ENCODE results near the gene SPOPL.

SPOPL gene

GRCh38 chr2:138495384-138495783 is 6.2 kb upstream of the SPOPL start:
- H3K36me3 ChIP-seq (ENCODE audit: insufficient read depth, low read length) = no peaks in the 10 kb centered on the region
- H3K27ac ChIP-seq (ENCODE audit: low read depth, low read length) = no peak overlapping the region
- H3K27me3 ChIP-seq (ENCODE audit: control insufficient read depth in 1 of 2, insufficient read depth in 2 of 2, low read length in 2 of 2) = no peaks in the 10 kb centered on the region
- H3K4me1 ChIP-seq (ENCODE audit: insufficient read depth, low read length) = peaks cover 2% of the 10 kb centered on the region
- H3K9me3 ChIP-seq (ENCODE audit: low read length) = no peaks in the 10 kb centered on the region
- H3K9ac ChIP-seq (ENCODE audit: low read length) = no peak overlapping the region
- H3K4me3 ChIP-seq (ENCODE audit: low read depth in 1 of 2, low read length in 2 of 2) = no peak overlapping the region

GRCh38 chr2:138496096-138496651 is 5.4 kb upstream of the SPOPL start:
- H3K4me3 ChIP-seq (ENCODE audit: low read depth in 1 of 2, low read length in 2 of 2) = no peak overlapping the region
- no peaks in the 10 kb centered on the region for H3K27me3 ChIP-seq (ENCODE audit: control insufficient read depth in 1 of 2, insufficient read depth in 2 of 2, low read length in 2 of 2)
- no peaks in the 10 kb centered on the region for H3K36me3 ChIP-seq (ENCODE audit: insufficient read depth, low read length)
- no peaks in the 10 kb centered on the region for H3K9me3 ChIP-seq (ENCODE audit: low read length)
- no peak overlapping the region for H3K9ac ChIP-seq (ENCODE audit: low read length)
- H3K27ac ChIP-seq (ENCODE audit: low read depth, low read length) = no peak overlapping the region
- peaks cover 7% of the 10 kb centered on the region for H3K4me1 ChIP-seq (ENCODE audit: insufficient read depth, low read length)

- H3K27me3 ChIP-seq (ENCODE audit: control insufficient read depth in 1 of 2, insufficient read depth in 2 of 2, low read length in 2 of 2) = no peaks in the 10 kb centered on the region
- H3K4me3 ChIP-seq (ENCODE audit: low read depth in 1 of 2, low read length in 2 of 2) = no peak overlapping the region
- H3K9ac ChIP-seq (ENCODE audit: low read length) = no peak overlapping the region
- H3K9me3 ChIP-seq (ENCODE audit: low read length) = no peaks in the 10 kb centered on the region
- no peak overlapping the region for H3K27ac ChIP-seq (ENCODE audit: low read depth, low read length)
- peaks cover 7% of the 10 kb centered on the region for H3K4me1 ChIP-seq (ENCODE audit: insufficient read depth, low read length)
- H3K36me3 ChIP-seq (ENCODE audit: insufficient read depth, low read length) = no peaks in the 10 kb centered on the region
These were observed 4.3 kb upstream of the SPOPL start for GRCh38 chr2:138497294-138497693.

- H3K36me3 ChIP-seq (ENCODE audit: insufficient read depth, low read length) = no peaks in the 10 kb centered on the region
- H3K9me3 ChIP-seq (ENCODE audit: low read length) = no peaks in the 10 kb centered on the region
- no peaks in the 10 kb centered on the region for H3K27me3 ChIP-seq (ENCODE audit: control insufficient read depth in 1 of 2, insufficient read depth in 2 of 2, low read length in 2 of 2)
- H3K4me3 ChIP-seq (ENCODE audit: low read depth in 1 of 2, low read length in 2 of 2) = no peak overlapping the region
- H3K9ac ChIP-seq (ENCODE audit: low read length) = no peak overlapping the region
- peaks cover 24% of the 10 kb centered on the region for H3K4me1 ChIP-seq (ENCODE audit: insufficient read depth, low read length)
- H3K27ac ChIP-seq (ENCODE audit: low read depth, low read length) = no peak overlapping the region
These were observed 1.9 kb upstream of the SPOPL start for GRCh38 chr2:138499684-138500083.

GRCh38 chr2:138500592-138501424 is 762 bp upstream of the SPOPL start:
- H3K9ac ChIP-seq (ENCODE audit: low read length) = peak overlapping the region; percentile 66
- H3K4me1 ChIP-seq (ENCODE audit: insufficient read depth, low read length) = peaks cover 24% of the 10 kb centered on the region
- peak overlapping the region; percentile 93 for H3K27ac ChIP-seq (ENCODE audit: low read depth, low read length)
- H3K4me3 ChIP-seq (ENCODE audit: low read depth in 1 of 2, low read length in 2 of 2) = peak overlapping the region; percentile 82 to 90
- H3K27me3 ChIP-seq (ENCODE audit: control insufficient read depth in 1 of 2, insufficient read depth in 2 of 2, low read length in 2 of 2) = no peaks in the 10 kb centered on the region
- no peaks in the 10 kb centered on the region for H3K36me3 ChIP-seq (ENCODE audit: insufficient read depth, low read length)
- H3K9me3 ChIP-seq (ENCODE audit: low read length) = no peaks in the 10 kb centered on the region

GRCh38 chr2:138502255-138503086 is 901 bp downstream of the SPOPL start:
- H3K4me1 ChIP-seq (ENCODE audit: insufficient read depth, low read length) = peaks cover 30% of the 10 kb centered on the region
- no peaks in the 10 kb centered on the region for H3K27me3 ChIP-seq (ENCODE audit: control insufficient read depth in 1 of 2, insufficient read depth in 2 of 2, low read length in 2 of 2)
- H3K9me3 ChIP-seq (ENCODE audit: low read length) = no peaks in the 10 kb centered on the region
- peak overlapping the region; percentile 93 for H3K27ac ChIP-seq (ENCODE audit: low read depth, low read length)
- H3K36me3 ChIP-seq (ENCODE audit: insufficient read depth, low read length) = no peaks in the 10 kb centered on the region
- peak overlapping the region; percentile 84 for H3K9ac ChIP-seq (ENCODE audit: low read length)
- peak overlapping the region; percentile 80 for H3K4me3 ChIP-seq (ENCODE audit: low read depth in 1 of 2, low read length in 2 of 2)

- Histone ChIP-seq H3K4me1 (ENCODE audit: insufficient read depth, low read length) (peaks cover 30% of the 10 kb centered on the region), H3K9ac (ENCODE audit: low read length) (peak overlapping the region; percentile 84), H3K36me3 (ENCODE audit: insufficient read depth, low read length) (no peaks in the 10 kb centered on the region), H3K27me3 (ENCODE audit: control insufficient read depth in 1 of 2, insufficient read depth in 2 of 2, low read length in 2 of 2) (no peaks in the 10 kb centered on the region), H3K4me3 (ENCODE audit: low read depth in 1 of 2, low read length in 2 of 2) (peak overlapping the region; percentile 80), H3K9me3 (ENCODE audit: low read length) (no peaks in the 10 kb centered on the region), H3K27ac (ENCODE audit: low read depth, low read length) (peak overlapping the region; percentile 93)
These were observed 1.5 kb downstream of the SPOPL start for GRCh38 chr2:138503087-138503442.

GRCh38 chr2:138503652-138504051 is 2.1 kb downstream of the SPOPL start:
- Histone ChIP-seq H3K9ac (ENCODE audit: low read length) (no peak overlapping the region), H3K36me3 (ENCODE audit: insufficient read depth, low read length) (no peaks in the 10 kb centered on the region), H3K27ac (ENCODE audit: low read depth, low read length) (no peak overlapping the region), H3K4me1 (ENCODE audit: insufficient read depth, low read length) (peaks cover 30% of the 10 kb centered on the region), H3K27me3 (ENCODE audit: control insufficient read depth in 1 of 2, insufficient read depth in 2 of 2, low read length in 2 of 2) (no peaks in the 10 kb centered on the region), H3K4me3 (ENCODE audit: low read depth in 1 of 2, low read length in 2 of 2) (peak overlapping the region in 1 of 2 donors; percentile 80), H3K9me3 (ENCODE audit: low read length) (no peaks in the 10 kb centered on the region)

GRCh38 chr2:138504092-138504491 is 2.5 kb downstream of the SPOPL start:
- H3K9me3 ChIP-seq (ENCODE audit: low read length) = no peaks in the 10 kb centered on the region
- no peak overlapping the region for H3K27ac ChIP-seq (ENCODE audit: low read depth, low read length)
- H3K36me3 ChIP-seq (ENCODE audit: insufficient read depth, low read length) = no peaks in the 10 kb centered on the region
- H3K9ac ChIP-seq (ENCODE audit: low read length) = no peak overlapping the region
- peak overlapping the region in 1 of 2 donors; percentile 80 for H3K4me3 ChIP-seq (ENCODE audit: low read depth in 1 of 2, low read length in 2 of 2)
- peaks cover 30% of the 10 kb centered on the region for H3K4me1 ChIP-seq (ENCODE audit: insufficient read depth, low read length)
- H3K27me3 ChIP-seq (ENCODE audit: control insufficient read depth in 1 of 2, insufficient read depth in 2 of 2, low read length in 2 of 2) = no peaks in the 10 kb centered on the region

GRCh38 chr2:138504546-138505235 is 3.1 kb downstream of the SPOPL start:
- Histone ChIP-seq H3K4me1 (ENCODE audit: insufficient read depth, low read length) (peaks cover 30% of the 10 kb centered on the region), H3K9ac (ENCODE audit: low read length) (no peak overlapping the region), H3K9me3 (ENCODE audit: low read length) (no peaks in the 10 kb centered on the region), H3K36me3 (ENCODE audit: insufficient read depth, low read length) (no peaks in the 10 kb centered on the region), H3K27me3 (ENCODE audit: control insufficient read depth in 1 of 2, insufficient read depth in 2 of 2, low read length in 2 of 2) (no peaks in the 10 kb centered on the region), H3K4me3 (ENCODE audit: low read depth in 1 of 2, low read length in 2 of 2) (no peak overlapping the region), H3K27ac (ENCODE audit: low read depth, low read length) (no peak overlapping the region)

GRCh38 chr2:138507267-138507666 is 5.7 kb downstream of the SPOPL start:
- Histone ChIP-seq H3K27ac (ENCODE audit: low read depth, low read length) (no peak overlapping the region), H3K36me3 (ENCODE audit: insufficient read depth, low read length) (no peaks in the 10 kb centered on the region), H3K4me3 (ENCODE audit: low read depth in 1 of 2, low read length in 2 of 2) (no peak overlapping the region), H3K4me1 (ENCODE audit: insufficient read depth, low read length) (peaks cover 23% of the 10 kb centered on the region), H3K9ac (ENCODE audit: low read length) (no peak overlapping the region), H3K27me3 (ENCODE audit: control insufficient read depth in 1 of 2, insufficient read depth in 2 of 2, low read length in 2 of 2) (no peaks in the 10 kb centered on the region), H3K9me3 (ENCODE audit: low read length) (no peaks in the 10 kb centered on the region)

Data from muscle layer of colon (tissue), 2 donors.